Activated naive CD8-positive, alpha-beta T cell treated with anti-CD3 and anti-CD28 coated beads, Interleukin-2, amount 50 U/mL, for 24 hours (primary cell): ENCODE measurements around the gene COG2.
"Not testable (repeated sequence)": the region's sequence is repeated elsewhere in the genome, so short reads cannot be mapped to it uniquely, and the experiment has no call there.

ENCODE experiments used
- ATAC-seq: fragments of 150-1000 bp; cut with Tn5 transposase; one replicate; pipeline ENCODE4 v1.10.0; 2021
- DNase-seq: peaks from one replicate; pipeline ENCODE4 v3.0.0; 2021
- H3K27ac Mint-ChIP-seq: one replicate; pipeline ENCODE4 v1.8.0; 2021; ENCODE audit warnings: mild to moderate bottlenecking, mixed read lengths
- H3K27me3 Mint-ChIP-seq: one replicate; pipeline ENCODE4 v1.8.0; 2021; ENCODE audit warnings: mixed read lengths
- H3K36me3 Mint-ChIP-seq: one replicate; pipeline ENCODE4 v1.8.0; 2021; ENCODE audit warnings: low read depth, mixed read lengths
- H3K4me1 Mint-ChIP-seq: one replicate; pipeline ENCODE4 v1.8.0; 2021; ENCODE audit warnings: mixed read lengths
- H3K4me3 Mint-ChIP-seq: one replicate; pipeline ENCODE4 v1.8.0; 2021; ENCODE audit warnings: mild to moderate bottlenecking, moderate library complexity, mixed read lengths
- H3K9me3 Mint-ChIP-seq: one replicate; pipeline ENCODE4 v1.8.0; 2021; ENCODE audit warnings: mixed read lengths

The COG2 gene

GRCh38 chr1:230706887-230707731, 64.8 kb downstream of the COG2 start:
- ATAC-seq (no peak), DNase-seq (no peak)
- no peaks in the 10 kb centered on the region for H3K4me1 Mint-ChIP-seq
- H3K36me3 Mint-ChIP-seq: no peaks in the 10 kb centered on the region
- H3K4me3 Mint-ChIP-seq: no peak overlapping the region
- H3K27ac Mint-ChIP-seq: no peak overlapping the region
- H3K9me3 Mint-ChIP-seq: no peaks in the 10 kb centered on the region
- peaks cover 6% of the 10 kb centered on the region for H3K27me3 Mint-ChIP-seq

DNA sequence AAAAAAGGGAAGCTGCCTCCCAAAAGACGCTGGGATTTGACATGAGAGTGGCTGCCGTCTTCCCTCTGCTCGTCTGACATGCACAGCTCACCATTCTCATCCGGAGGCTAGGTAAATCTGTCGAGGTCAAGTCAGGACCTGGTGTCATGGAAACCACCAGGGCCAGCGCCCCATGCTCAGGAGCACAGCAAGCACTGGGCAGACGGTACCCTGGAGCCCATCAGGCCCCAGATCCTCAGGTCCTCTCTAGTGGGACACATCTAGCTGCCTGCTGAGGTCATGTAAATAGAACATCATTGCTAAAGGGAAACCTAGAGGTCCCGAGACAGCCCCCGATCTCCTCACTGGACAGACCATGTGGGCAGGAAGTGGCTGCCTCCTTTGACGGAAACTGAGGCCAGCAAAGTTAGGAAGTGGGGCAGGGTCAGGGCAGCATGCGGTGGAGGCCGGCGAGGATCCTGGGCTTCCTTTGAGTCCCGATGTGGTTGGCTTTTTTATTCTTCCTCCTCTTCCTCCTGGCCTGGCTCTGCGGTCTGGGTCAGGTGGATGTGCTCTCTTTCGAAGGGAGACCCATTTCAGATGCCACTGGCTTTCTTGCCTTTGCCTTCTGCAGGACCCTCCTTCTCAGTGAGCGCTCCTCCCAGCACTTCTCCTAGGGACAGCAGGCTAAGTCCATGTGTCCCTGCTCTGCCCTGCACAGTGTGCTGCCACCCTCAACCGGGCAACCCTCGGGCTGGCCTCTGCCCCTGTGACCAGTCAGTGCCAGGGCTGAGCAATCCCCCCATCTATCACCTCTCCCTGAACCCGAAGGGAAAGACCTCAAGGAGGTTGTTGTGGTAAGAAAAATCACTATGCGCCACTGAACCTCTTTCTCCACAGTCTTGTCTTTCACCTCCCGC, 65.7 kb downstream of the COG2 start:
- Mint-ChIP-seq H3K4me1 (no peaks in the 10 kb centered on the region), H3K9me3 (no peaks in the 10 kb centered on the region), H3K27me3 (peaks cover 8% of the 10 kb centered on the region), H3K36me3 (no peaks in the 10 kb centered on the region), H3K4me3 (no peak overlapping the region), H3K27ac (no peak overlapping the region)
- DNase-seq: no peak
- ATAC-seq: no peak

GRCh38 chr1:230708631-230709580, 66.6 kb downstream of the COG2 start:
- ATAC-seq (no peak), DNase-seq (no peak)
- no peak overlapping the region for H3K4me3 Mint-ChIP-seq
- H3K36me3 Mint-ChIP-seq: no peaks in the 10 kb centered on the region
- peaks cover 10% of the 10 kb centered on the region for H3K27me3 Mint-ChIP-seq
- H3K9me3 Mint-ChIP-seq: no peaks in the 10 kb centered on the region
- no peak overlapping the region for H3K27ac Mint-ChIP-seq
- no peaks in the 10 kb centered on the region for H3K4me1 Mint-ChIP-seq

DNA sequence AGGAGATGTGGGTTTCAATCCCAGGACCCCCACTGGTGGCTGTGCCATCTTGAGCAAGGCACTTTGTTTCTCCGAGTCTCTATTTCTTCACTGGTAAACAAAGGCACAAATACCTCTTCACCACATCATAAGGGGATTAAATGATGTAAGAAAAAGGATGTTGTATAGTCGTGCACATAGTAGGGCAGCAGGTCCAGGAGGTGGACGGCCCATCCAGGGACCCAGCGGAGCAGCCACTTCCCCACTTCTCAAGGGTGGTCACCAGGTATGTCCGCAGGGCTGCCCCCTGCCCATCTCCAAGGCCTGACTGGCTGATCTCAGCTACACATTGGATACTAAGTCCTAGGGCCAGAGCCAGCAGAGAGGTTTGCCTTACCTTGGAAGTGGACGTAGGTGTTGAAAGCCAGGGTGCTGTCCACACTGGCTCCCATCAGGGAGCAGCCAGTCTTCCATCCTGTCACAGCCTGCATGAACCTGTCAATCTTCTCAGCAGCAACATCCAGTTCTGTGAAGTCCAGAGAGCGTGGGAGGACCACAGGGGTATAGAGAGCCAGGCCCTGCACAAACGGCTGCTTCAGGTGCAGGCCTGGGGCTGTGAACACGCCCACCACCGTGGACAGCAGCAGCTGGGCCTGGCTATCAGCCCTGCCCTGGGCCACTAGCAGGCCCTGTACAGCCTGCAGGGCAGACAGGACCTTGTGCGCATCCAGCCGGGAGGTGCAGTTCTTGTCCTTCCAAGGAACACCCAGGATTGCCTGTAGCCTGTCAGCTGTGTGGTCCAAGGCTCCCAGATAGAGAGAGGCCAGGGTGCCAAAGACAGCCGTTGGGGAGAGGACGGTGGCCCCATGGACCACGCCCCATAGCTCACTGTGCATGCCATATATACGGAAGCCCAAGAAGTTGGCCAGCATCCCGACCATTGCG, 67.6 kb downstream of the COG2 start:
- H3K4me3 Mint-ChIP-seq: no peak overlapping the region
- no peak overlapping the region for H3K27ac Mint-ChIP-seq
- peaks cover 12% of the 10 kb centered on the region for H3K27me3 Mint-ChIP-seq
- ATAC-seq (no peak), DNase-seq (no peak)
- H3K9me3 Mint-ChIP-seq: no peaks in the 10 kb centered on the region
- H3K4me1 Mint-ChIP-seq: no peaks in the 10 kb centered on the region
- H3K36me3 Mint-ChIP-seq: no peaks in the 10 kb centered on the region

- Mint-ChIP-seq H3K27ac (no peak overlapping the region), H3K4me1 (no peaks in the 10 kb centered on the region), H3K4me3 (no peak overlapping the region), H3K27me3 (peaks cover 14% of the 10 kb centered on the region), H3K36me3 (no peaks in the 10 kb centered on the region), H3K9me3 (no peaks in the 10 kb centered on the region)
- no peak for ATAC-seq
- DNase-seq: no peak
These were observed 68.2 kb downstream of the COG2 start for GRCh38 chr1:230710543-230710904.

DNA sequence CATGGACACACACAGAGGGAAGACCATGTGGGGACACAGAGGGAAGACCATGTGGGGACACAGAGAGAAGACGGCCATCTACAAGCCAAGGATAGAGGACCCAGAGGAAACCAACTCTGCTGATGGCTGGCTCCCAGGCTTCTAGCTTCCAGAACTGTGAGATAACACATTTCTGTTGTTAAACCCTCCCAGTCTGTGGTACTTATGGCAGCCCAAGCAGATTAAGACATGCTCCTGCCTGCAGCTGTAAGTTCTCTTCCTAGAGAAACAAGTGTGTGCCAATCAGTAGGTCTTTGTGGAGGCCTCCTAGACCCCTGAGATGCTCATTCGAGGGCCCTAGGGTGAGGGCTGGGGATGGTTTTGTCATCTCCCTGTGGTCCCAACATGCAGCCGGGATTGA, 69.0 kb downstream of the COG2 start:
- Mint-ChIP-seq H3K27me3 (peaks cover 14% of the 10 kb centered on the region), H3K9me3 (peaks cover 1% of the 10 kb centered on the region), H3K4me1 (no peaks in the 10 kb centered on the region), H3K4me3 (no peak overlapping the region), H3K36me3 (no peaks in the 10 kb centered on the region), H3K27ac (no peak overlapping the region)
- ATAC-seq (no peak), DNase-seq (no peak)

GRCh38 chr1:230712470-230712942, 70.2 kb downstream of the COG2 start:
- Mint-ChIP-seq H3K36me3 (no peaks in the 10 kb centered on the region), H3K27ac (no peak overlapping the region), H3K4me3 (no peak overlapping the region), H3K4me1 (no peaks in the 10 kb centered on the region), H3K9me3 (peaks cover 7% of the 10 kb centered on the region), H3K27me3 (peaks cover 19% of the 10 kb centered on the region)
- DNase-seq (no peak), ATAC-seq (no peak)

GRCh38 chr1:230713138-230713537, 70.9 kb downstream of the COG2 start:
- Mint-ChIP-seq H3K27ac (no peak overlapping the region), H3K4me3 (no peak overlapping the region), H3K4me1 (no peaks in the 10 kb centered on the region), H3K36me3 (no peaks in the 10 kb centered on the region), H3K27me3 (peaks cover 13% of the 10 kb centered on the region), H3K9me3 (peaks cover 7% of the 10 kb centered on the region)
- no peak for ATAC-seq
- DNase-seq: no peak

DNA sequence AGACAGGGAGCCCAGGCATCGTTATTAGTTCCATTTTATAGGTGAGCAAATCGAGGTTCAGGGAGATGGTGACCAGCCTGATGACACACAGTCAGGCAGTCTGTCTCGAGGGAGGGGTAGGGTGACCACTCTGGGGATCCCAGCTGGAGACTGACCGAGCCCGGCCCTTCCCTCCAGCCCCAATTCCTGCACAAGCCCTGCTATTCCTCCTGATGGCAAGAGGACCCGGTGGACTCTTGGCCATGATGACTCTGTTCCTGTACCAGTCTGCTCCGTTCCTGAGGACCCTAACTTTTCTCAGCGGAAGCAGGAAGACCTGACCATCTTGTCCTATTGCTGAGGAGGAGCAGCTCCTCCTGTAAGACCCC, 71.2 kb downstream of the COG2 start:
- Mint-ChIP-seq H3K27ac (no peak overlapping the region), H3K4me3 (no peak overlapping the region), H3K4me1 (no peaks in the 10 kb centered on the region), H3K27me3 (peaks cover 15% of the 10 kb centered on the region), H3K9me3 (peaks cover 7% of the 10 kb centered on the region), H3K36me3 (no peaks in the 10 kb centered on the region)
- DNase-seq (no peak), ATAC-seq (no peak)

DNA sequence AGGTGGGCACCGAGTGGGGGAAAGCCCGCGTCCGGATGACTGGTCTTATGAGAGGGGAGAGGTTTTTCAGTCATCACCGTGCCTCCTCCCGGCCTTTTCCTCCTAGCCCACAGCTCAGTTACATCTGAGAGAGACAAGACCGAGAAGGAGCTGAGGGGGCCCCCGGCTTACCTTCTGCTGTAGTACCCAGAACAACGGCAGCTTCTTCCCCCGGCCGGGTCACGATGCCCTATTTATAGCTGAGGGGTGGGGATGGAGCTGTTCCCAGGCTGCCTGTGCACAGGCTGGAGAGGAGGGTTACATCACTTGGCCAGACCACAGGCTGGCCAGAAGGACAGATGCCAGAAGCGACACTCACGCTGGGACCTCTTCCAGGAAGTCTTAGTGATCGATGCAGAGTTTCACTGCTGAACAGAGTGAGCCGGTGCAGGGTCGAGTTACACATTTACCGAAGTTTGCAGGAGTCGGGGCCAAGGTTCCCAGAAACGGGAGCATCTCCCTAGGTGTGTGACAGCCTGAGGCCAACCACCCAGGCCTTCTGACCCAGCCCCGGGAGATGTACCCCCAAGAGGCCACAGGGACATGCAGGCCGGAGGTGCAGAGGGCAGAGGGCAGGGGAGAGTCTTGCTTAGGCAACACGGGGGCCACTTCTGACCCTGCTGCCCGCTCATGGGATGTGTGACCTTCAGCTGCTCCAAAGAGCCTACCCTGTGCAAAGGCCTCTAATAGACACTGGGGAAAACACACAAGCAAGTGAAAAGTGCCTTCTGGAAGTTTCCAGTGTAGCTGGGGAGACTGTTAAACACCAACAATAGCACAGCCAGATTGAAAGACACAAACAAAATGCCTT, 71.9 kb downstream of the COG2 start, which contains the start of gene AGT:
Gene AGT, minus strand, starts transcription at position 208 of the 850 bp plus-strand sequence. CDS start 3,299 bp downstream, outside the sequence.
- H3K27ac Mint-ChIP-seq: no peak within 1 kb of the TSS
- peaks cover 7% of the 10 kb centered on the region for H3K9me3 Mint-ChIP-seq
- no peaks in the 10 kb centered on the region for H3K36me3 Mint-ChIP-seq
- no peak within 1 kb of the TSS for H3K4me3 Mint-ChIP-seq
- DNase-seq (no peak), ATAC-seq (no peak)
- H3K27me3 Mint-ChIP-seq: peaks cover 19% of the 10 kb centered on the region
- H3K4me1 Mint-ChIP-seq: no peaks in the 10 kb centered on the region

DNA sequence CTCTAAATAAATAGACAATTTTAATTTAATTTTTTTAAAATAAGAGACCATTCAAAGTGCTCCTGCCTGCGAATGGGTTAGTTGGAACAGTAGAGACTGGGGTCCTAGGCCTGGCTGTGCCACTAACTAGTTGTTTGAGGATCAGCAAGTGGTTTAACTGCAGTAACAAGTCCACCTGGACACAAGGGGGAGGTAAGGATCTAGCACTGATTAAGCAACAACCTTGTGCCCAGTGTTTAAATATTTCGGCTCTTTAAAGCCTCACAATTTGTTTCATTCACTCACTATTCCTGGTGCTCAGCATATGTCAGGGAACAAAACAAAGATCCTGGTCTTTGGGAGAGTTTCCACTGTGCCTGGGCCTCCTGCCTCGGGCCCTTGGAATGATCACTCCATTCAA, 73.2 kb downstream of the COG2 start:
- ATAC-seq (no peak), DNase-seq (no peak)
- Mint-ChIP-seq H3K27me3 (peaks cover 20% of the 10 kb centered on the region), H3K4me1 (no peaks in the 10 kb centered on the region), H3K9me3 (peaks cover 7% of the 10 kb centered on the region), H3K36me3 (no peaks in the 10 kb centered on the region), H3K4me3 (no peak overlapping the region), H3K27ac (no peak overlapping the region)

DNA sequence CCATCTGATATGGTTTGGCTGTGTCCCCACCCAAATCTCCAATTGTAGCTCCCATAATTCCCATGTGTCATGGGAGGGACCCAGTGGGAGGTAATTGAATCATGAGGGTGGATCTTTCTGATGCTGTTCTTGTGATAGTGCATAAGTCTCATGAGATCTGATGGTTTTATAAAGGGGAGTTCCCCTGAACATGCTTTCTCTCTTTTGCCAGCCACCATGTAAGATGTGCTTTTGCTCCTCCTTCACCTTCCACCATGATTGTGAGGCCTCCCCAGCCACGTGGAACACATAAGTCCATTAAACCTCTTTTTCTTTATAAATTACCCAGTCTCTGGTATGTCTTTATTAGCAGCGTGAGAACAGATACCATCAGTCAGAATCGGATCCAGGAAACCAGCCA, 74.2 kb downstream of the COG2 start:
- peaks cover 23% of the 10 kb centered on the region for H3K27me3 Mint-ChIP-seq
- not testable (repeated sequence) for H3K36me3 Mint-ChIP-seq, DNase-seq, H3K4me3 Mint-ChIP-seq, H3K4me1 Mint-ChIP-seq, H3K27ac Mint-ChIP-seq, H3K9me3 Mint-ChIP-seq, ATAC-seq

DNA sequence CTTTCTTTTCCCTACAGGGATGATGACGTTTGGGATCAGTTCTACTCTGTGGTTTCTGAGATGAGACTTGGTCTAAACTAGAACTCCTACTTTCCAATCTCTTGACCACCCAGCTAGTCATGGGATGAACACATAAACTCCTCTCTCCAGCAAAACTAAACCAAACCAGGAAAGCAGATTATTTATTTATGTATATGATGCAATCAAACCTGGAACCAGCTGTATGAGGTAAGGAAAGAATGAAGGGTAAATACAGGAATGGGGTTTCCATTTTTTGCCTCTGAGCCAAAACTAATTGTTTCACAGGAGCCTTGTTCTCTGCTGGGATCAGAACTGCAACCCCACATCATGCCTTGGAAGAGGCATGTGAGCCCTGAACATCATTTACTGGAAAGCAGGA, 75.0 kb downstream of the COG2 start:
- peaks cover 12% of the 10 kb centered on the region for H3K9me3 Mint-ChIP-seq
- ATAC-seq (no peak), DNase-seq (no peak)
- no peak overlapping the region for H3K27ac Mint-ChIP-seq
- no peaks in the 10 kb centered on the region for H3K4me1 Mint-ChIP-seq
- H3K4me3 Mint-ChIP-seq: no peak overlapping the region
- peaks cover 2% of the 10 kb centered on the region for H3K36me3 Mint-ChIP-seq
- H3K27me3 Mint-ChIP-seq: peaks cover 23% of the 10 kb centered on the region
